HepG2 (cell line): Measurements from ENCODE around the gene PLGRKT. TPM values are rescaled to one million over a fixed set of nuclear protein-coding genes. Genes with fewer than 3 reads are reported as not detected.

Experiments used
- ARID2 ChIP-seq: sonication (generic); formaldehyde crosslinking; IDR thresholded peaks from 2 replicates; pipeline ENCODE4 v1.8.1; 2022; ENCODE audit warnings: mild to moderate bottlenecking, missing genetic modification reagents, borderline replicate concordance
- BATF2 ChIP-seq: sonication (generic); formaldehyde crosslinking; IDR thresholded peaks from 2 replicates; pipeline ENCODE4 v1.8.0; 2022; ENCODE audit warnings: mild to moderate bottlenecking, missing genetic modification reagents, moderate library complexity
- BRCA1 ChIP-seq: sonication (generic); formaldehyde crosslinking; IDR thresholded peaks from 2 replicates; pipeline ENCODE4 v1.4.0; 2020; ENCODE audit warnings: missing genetic modification reagents
- CBX5 ChIP-seq: sonication (generic); formaldehyde crosslinking; IDR thresholded peaks from 2 replicates; pipeline ENCODE4 v1.4.0; 2020; ENCODE audit warnings: missing genetic modification reagents, borderline replicate concordance
- HES4 ChIP-seq: sonication (generic); formaldehyde crosslinking; IDR thresholded peaks from 2 replicates; pipeline ENCODE4 v1.9.0; 2021; ENCODE audit warnings: mild to moderate bottlenecking, missing genetic modification reagents, borderline replicate concordance
- JUND ChIP-seq: sonication (generic); formaldehyde crosslinking; IDR thresholded peaks from 2 replicates; pipeline ENCODE4 v1.8.0; 2022; ENCODE audit warnings: mild to moderate bottlenecking, missing genetic modification reagents
- MIXL1 ChIP-seq: IDR thresholded peaks from 2 replicates; pipeline ENCODE4 v1.6.1; 2016
- MXD1 ChIP-seq: sonication (generic); formaldehyde crosslinking; IDR thresholded peaks from 2 replicates; pipeline ENCODE4 v1.4.0; 2020; ENCODE audit warnings: mild to moderate bottlenecking, missing genetic modification reagents
- POGZ ChIP-seq: sonication (generic); formaldehyde crosslinking; IDR thresholded peaks from 2 replicates; pipeline ENCODE4 v1.4.0; 2020; ENCODE audit warnings: mild to moderate bottlenecking, missing genetic modification reagents
- PRMT3 ChIP-seq: sonication (generic); formaldehyde crosslinking; IDR thresholded peaks from 2 replicates; pipeline ENCODE4 v1.8.1; 2022; ENCODE audit warnings: low read depth, mild to moderate bottlenecking, moderate library complexity, missing genetic modification reagents, borderline replicate concordance
- TBL1XR1 ChIP-seq: fragments of 150-350 bp; IDR thresholded peaks from 2 replicates; pipeline ENCODE4 v1.6.1; 2014; ENCODE audit warnings: borderline replicate concordance, low read length; ENCODE audit not compliant: partially characterized antibody
- XBP1 ChIP-seq: sonication (generic); formaldehyde crosslinking; IDR thresholded peaks from 2 replicates; pipeline ENCODE4 v1.5.0; 2020; ENCODE audit warnings: missing genetic modification reagents
- ZBTB7A ChIP-seq: sonication (generic); formaldehyde crosslinking; IDR thresholded peaks from 2 replicates; pipeline ENCODE4 v1.8.0; 2022; ENCODE audit warnings: mild to moderate bottlenecking, missing genetic modification reagents
- ZNF207 ChIP-seq: fragments of 450-650 bp; IDR thresholded peaks from 2 replicates; pipeline ENCODE4 v1.6.1; 2016; ENCODE audit warnings: antibody characterized with exemption, borderline replicate concordance
- ZNF225 ChIP-seq: sonication (generic); formaldehyde crosslinking; IDR thresholded peaks from 2 replicates; pipeline ENCODE4 v1.4.0; 2020; ENCODE audit warnings: mild to moderate bottlenecking, missing genetic modification reagents
- ZNF235 ChIP-seq: sonication (generic); formaldehyde crosslinking; IDR thresholded peaks from 2 replicates; pipeline ENCODE4 v1.8.1; 2023; ENCODE audit warnings: mild to moderate bottlenecking, missing genetic modification reagents, borderline replicate concordance
- ZNF281 ChIP-seq: sonication (generic); formaldehyde crosslinking; IDR thresholded peaks from 2 replicates; pipeline ENCODE4 v1.4.0; 2020; ENCODE audit warnings: missing genetic modification reagents, borderline replicate concordance
- ZNF547 ChIP-seq: sonication (generic); formaldehyde crosslinking; IDR thresholded peaks from 2 replicates; pipeline ENCODE4 v1.5.1; 2020; ENCODE audit warnings: mild to moderate bottlenecking, missing genetic modification reagents
- polyA plus RNA-seq, 8 experiments: library from polyadenylated mRNA; depleted of rRNA in 3 of 8; stranded (reverse) in 7 of 8; unstranded in 1 of 8; fragments of >200 nt; fragmentation: Illumina TruSeq in 4 of 8; extraction: Trizol in 4 of 8; gene quantifications; 2 replicates each; pipeline versions ENCODE4 v1.2.1 to v1.2.3, GENCODE V29; 2011 to 2016; ENCODE audit warnings: low read depth in 4 of 8, missing spikeins in 1 of 8, mixed read lengths in 1 of 8; ENCODE audit not compliant: insufficient read depth in 1 of 8
- total RNA-seq, 5 experiments: library from RNA; depleted of rRNA; stranded (reverse); fragments of >200 nt; fragmentation: Illumina TruSeq; extraction: Trizol; gene quantifications; 2 replicates each; pipeline ENCODE4 v1.2.3, GENCODE V29; 2016; ENCODE audit warnings: low read depth in 1 of 5
- TF ChIP-seq, protein P1 (sequence below): IDR thresholded peaks from 2 replicates; pipeline ENCODE4 v1.6.1; 2016; ENCODE audit warnings: missing compliant biosample characterization, missing genetic modification reagents, borderline replicate concordance
- TF ChIP-seq, protein P2 (sequence below): sonication (generic); formaldehyde crosslinking; IDR thresholded peaks from 2 replicates; pipeline ENCODE4 v1.8.1; 2023; ENCODE audit warnings: missing genetic modification reagents, inconsistent platforms, borderline replicate concordance
- TF ChIP-seq, protein P3 (sequence below): sonication (generic); formaldehyde crosslinking; IDR thresholded peaks from 2 replicates; pipeline ENCODE4 v1.8.0; 2023; ENCODE audit warnings: mild to moderate bottlenecking, missing genetic modification reagents

PLGRKT gene
- total and polyA plus RNA-seq, 2 of the 13 experiments (the other 11 are each of a cell fraction or from before 2014, with no cell fraction given), result 5.0 to 15.8 TPM

DNA sequence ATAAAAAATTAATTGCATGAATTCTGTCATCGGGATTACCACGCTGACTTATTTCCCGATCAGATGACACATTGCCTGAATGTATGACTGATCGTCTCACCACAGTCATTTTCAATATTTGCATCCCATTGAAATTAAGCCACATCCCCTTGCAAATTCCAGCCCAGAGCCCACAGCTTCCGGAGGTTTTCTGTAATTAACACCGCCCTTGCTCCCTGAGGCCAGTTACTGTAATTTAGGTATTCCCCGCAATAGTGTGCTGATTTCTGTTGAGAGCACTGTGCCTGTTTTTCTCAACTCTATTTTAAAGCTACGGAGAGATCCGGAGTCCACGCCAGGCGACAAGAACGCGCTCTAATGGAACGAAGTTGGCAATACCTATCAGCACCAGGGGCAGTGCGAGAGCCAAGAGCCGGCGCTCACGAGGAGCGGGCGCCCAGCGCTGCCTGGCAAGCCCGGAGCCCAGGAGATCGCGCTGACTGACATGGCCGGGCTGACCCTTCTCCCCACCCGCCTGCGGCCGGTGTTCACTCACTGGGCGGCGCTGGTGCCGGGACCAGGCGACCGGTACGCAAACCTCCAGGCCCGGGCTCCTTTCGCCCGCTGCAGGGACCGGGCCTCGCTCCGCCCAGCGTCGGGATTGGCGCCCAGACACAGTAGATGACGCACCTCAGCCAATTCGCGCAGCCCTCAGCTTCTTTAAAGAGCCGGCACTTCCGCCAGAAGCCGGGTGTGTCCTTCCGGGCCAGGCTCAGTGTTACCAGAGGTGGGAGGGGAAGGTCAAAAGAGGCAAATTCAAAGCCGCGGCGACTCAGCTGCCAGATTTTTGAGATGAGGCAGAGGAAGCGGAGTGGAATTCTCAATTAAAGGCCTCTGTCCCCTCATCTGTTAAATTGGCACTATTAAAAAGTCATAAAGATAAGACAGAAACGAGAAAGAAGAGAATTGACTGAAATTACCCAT lies at the start of gene PLGRKT (continued):
- TF ChIP-seq, protein P1, sequence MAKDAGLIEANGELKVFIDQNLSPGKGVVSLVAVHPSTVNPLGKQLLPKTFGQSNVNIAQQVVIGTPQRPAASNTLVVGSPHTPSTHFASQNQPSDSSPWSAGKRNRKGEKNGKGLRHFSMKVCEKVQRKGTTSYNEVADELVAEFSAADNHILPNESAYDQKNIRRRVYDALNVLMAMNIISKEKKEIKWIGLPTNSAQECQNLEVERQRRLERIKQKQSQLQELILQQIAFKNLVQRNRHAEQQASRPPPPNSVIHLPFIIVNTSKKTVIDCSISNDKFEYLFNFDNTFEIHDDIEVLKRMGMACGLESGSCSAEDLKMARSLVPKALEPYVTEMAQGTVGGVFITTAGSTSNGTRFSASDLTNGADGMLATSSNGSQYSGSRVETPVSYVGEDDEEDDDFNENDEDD (CRISPR knock-in tag), result peak; percentile 75; the same call in 1 of the 2 replicates
- TF ChIP-seq ZNF281 (CRISPR knock-in tag) (no peak), CBX5 (CRISPR knock-in tag) (peak; percentile 28; the same call in 1 of the 2 replicates), ZNF207 (no peak), BATF2 (CRISPR knock-in tag) (no peak), XBP1 (CRISPR knock-in tag) (no peak), ZNF547 (peak; percentile 50; the same call in 1 of the 2 replicates), BRCA1 (CRISPR knock-in tag) (peak; percentile 42; the same call in 1 of the 2 replicates), ZBTB7A (CRISPR knock-in tag) (no peak), ZNF225 (CRISPR knock-in tag) (no peak), JUND (0 out of 2 replicates have a peak, but pooled peaks have one; percentile 46), POGZ (CRISPR knock-in tag) (peak; percentile 98), ZNF235 (0 out of 2 replicates have a peak, but pooled peaks have one; percentile 46), HES4 (CRISPR knock-in tag) (no peak), ARID2 (peak; percentile 86; the same call in 1 of the 2 replicates), MIXL1 (CRISPR knock-in tag) (peak; percentile 47; the same call in 1 of the 2 replicates), PRMT3 (CRISPR knock-in tag) (no peak), TBL1XR1 (no peak), MXD1 (peak; percentile 84)
- TF ChIP-seq, protein P2, sequence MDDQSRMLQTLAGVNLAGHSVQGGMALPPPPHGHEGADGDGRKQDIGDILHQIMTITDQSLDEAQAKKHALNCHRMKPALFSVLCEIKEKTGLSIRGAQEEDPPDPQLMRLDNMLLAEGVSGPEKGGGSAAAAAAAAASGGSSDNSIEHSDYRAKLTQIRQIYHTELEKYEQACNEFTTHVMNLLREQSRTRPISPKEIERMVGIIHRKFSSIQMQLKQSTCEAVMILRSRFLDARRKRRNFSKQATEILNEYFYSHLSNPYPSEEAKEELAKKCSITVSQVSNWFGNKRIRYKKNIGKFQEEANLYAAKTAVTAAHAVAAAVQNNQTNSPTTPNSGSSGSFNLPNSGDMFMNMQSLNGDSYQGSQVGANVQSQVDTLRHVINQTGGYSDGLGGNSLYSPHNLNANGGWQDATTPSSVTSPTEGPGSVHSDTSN, result 0 out of 2 replicates have a peak, but pooled peaks have one; percentile 63
- TF ChIP-seq, protein P3, sequence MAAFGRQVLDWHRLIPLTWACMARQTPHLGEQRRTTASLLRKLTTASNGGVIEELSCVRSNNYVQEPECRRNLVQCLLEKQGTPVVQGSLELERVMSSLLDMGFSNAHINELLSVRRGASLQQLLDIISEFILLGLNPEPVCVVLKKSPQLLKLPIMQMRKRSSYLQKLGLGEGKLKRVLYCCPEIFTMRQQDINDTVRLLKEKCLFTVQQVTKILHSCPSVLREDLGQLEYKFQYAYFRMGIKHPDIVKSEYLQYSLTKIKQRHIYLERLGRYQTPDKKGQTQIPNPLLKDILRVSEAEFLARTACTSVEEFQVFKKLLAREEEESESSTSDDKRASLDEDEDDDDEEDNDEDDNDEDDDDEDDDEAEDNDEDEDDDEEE (CRISPR knock-in tag), result no peak
